Activated naive CD8-positive, alpha-beta T cell (primary cell): ENCODE measurements around the gene GALNT12.

Experiments used
- H3K27ac Mint-ChIP-seq: one replicate; pipeline ENCODE4 v1.8.0; 2021; ENCODE audit warnings: mixed read lengths
- H3K27me3 Mint-ChIP-seq: one replicate; pipeline ENCODE4 v1.8.0; 2021; ENCODE audit warnings: mixed read lengths
- H3K36me3 Mint-ChIP-seq: one replicate; pipeline ENCODE4 v1.8.0; 2021; ENCODE audit warnings: mixed read lengths
- H3K4me1 Mint-ChIP-seq: one replicate; pipeline ENCODE4 v1.8.0; 2021; ENCODE audit warnings: low read depth, mixed read lengths
- H3K4me3 Mint-ChIP-seq: one replicate; pipeline ENCODE4 v1.8.0; 2021; ENCODE audit warnings: mild to moderate bottlenecking, mixed read lengths
- H3K9me3 Mint-ChIP-seq: one replicate; pipeline ENCODE4 v1.8.0; 2021; ENCODE audit warnings: low read depth, mixed read lengths

The GALNT12 gene

GRCh38 chr9:98808411-98808815 lies 943 bp downstream of the GALNT12 start:
- Mint-ChIP-seq H3K9me3 (peaks cover 5% of the 10 kb centered on the region), H3K27ac (peak overlapping the region; percentile 54), H3K4me1 (peaks cover 31% of the 10 kb centered on the region), H3K27me3 (peaks cover under 1% of the 10 kb centered on the region), H3K36me3 (peaks cover 7% of the 10 kb centered on the region), H3K4me3 (peak overlapping the region; percentile 88)

GRCh38 chr9:98808875-98809274 lies 1.4 kb downstream of the GALNT12 start:
- Mint-ChIP-seq H3K4me1 (peaks cover 31% of the 10 kb centered on the region), H3K27me3 (no peaks in the 10 kb centered on the region), H3K4me3 (peak overlapping the region; percentile 88), H3K27ac (no peak overlapping the region), H3K9me3 (peaks cover 5% of the 10 kb centered on the region), H3K36me3 (peaks cover 7% of the 10 kb centered on the region)

GRCh38 chr9:98809311-98810101 lies 2.0 kb downstream of the GALNT12 start:
- Mint-ChIP-seq H3K27me3 (no peaks in the 10 kb centered on the region), H3K27ac (no peak overlapping the region), H3K36me3 (peaks cover 10% of the 10 kb centered on the region), H3K4me1 (peaks cover 31% of the 10 kb centered on the region), H3K4me3 (peak overlapping the region; percentile 88), H3K9me3 (peaks cover 5% of the 10 kb centered on the region)

GRCh38 chr9:98810102-98810842 lies 2.8 kb downstream of the GALNT12 start:
- no peak overlapping the region for H3K4me3 Mint-ChIP-seq
- peaks cover 5% of the 10 kb centered on the region for H3K9me3 Mint-ChIP-seq

DNA sequence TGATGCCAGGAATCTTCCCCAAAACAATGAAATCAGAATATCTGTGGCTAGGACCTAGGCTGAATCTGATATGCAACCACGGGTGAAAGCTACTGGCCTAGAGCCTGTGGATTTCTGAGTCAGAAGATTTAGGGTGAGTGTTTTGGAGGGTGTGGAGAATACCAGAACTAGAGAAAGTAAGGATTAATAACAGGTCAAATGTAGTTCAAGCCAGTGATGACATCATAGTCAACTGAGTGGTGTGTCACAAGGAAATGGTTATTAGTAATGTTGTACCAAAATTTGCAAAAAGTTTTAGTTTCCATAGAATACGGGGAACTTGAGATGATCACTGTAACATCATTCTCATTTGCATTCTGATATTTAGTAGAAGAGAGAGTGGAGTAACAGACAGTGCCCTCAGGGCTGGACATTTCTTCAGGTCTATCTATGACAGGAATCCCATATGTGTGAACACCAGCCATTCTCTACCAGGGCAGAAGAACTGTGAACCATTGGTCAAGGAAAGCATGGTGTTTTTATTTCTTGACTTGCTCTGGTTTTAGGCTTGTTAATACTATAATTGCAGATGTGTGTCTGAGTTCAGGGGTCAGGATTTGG lies 3.7 kb downstream of the GALNT12 start:
- Mint-ChIP-seq H3K27me3 (no peaks in the 10 kb centered on the region), H3K4me1 (peaks cover 31% of the 10 kb centered on the region), H3K27ac (no peak overlapping the region), H3K36me3 (peaks cover 10% of the 10 kb centered on the region), H3K9me3 (peaks cover 5% of the 10 kb centered on the region), H3K4me3 (peak overlapping the region; percentile 47)

More at GRCh38 chr9:98810102-98810842, 2.8 kb downstream of the GALNT12 start:
- peaks cover 10% of the 10 kb centered on the region for H3K36me3 Mint-ChIP-seq
- no peaks in the 10 kb centered on the region for H3K27me3 Mint-ChIP-seq
- no peak overlapping the region for H3K27ac Mint-ChIP-seq
- H3K4me1 Mint-ChIP-seq = peaks cover 31% of the 10 kb centered on the region

GRCh38 chr9:98815391-98815951 lies 8.0 kb downstream of the GALNT12 start:
- no peak overlapping the region for H3K27ac Mint-ChIP-seq
- H3K36me3 Mint-ChIP-seq = peaks cover 15% of the 10 kb centered on the region
- H3K4me1 Mint-ChIP-seq = peaks cover 7% of the 10 kb centered on the region
- no peaks in the 10 kb centered on the region for H3K27me3 Mint-ChIP-seq
- peaks cover 5% of the 10 kb centered on the region for H3K9me3 Mint-ChIP-seq
- no peak overlapping the region for H3K4me3 Mint-ChIP-seq

- Mint-ChIP-seq H3K4me1 (no peaks in the 10 kb centered on the region), H3K36me3 (peaks cover 16% of the 10 kb centered on the region), H3K27me3 (no peaks in the 10 kb centered on the region), H3K27ac (no peak overlapping the region), H3K9me3 (no peaks in the 10 kb centered on the region), H3K4me3 (no peak overlapping the region)
These were observed 11.3 kb downstream of the GALNT12 start for GRCh38 chr9:98818764-98819163.

- Mint-ChIP-seq H3K4me1 (no peaks in the 10 kb centered on the region), H3K4me3 (no peak overlapping the region), H3K9me3 (no peaks in the 10 kb centered on the region), H3K36me3 (peaks cover 13% of the 10 kb centered on the region), H3K27me3 (no peaks in the 10 kb centered on the region), H3K27ac (no peak overlapping the region)
These were observed 11.8 kb downstream of the GALNT12 start for GRCh38 chr9:98819231-98819630.

- Mint-ChIP-seq H3K27me3 (no peaks in the 10 kb centered on the region), H3K4me1 (no peaks in the 10 kb centered on the region), H3K27ac (no peak overlapping the region), H3K9me3 (no peaks in the 10 kb centered on the region), H3K4me3 (no peak overlapping the region), H3K36me3 (peaks cover 13% of the 10 kb centered on the region)
These were observed 14.4 kb downstream of the GALNT12 start for GRCh38 chr9:98821831-98822230.

GRCh38 chr9:98822661-98823060 lies 15.2 kb downstream of the GALNT12 start:
- Mint-ChIP-seq H3K36me3 (peaks cover 13% of the 10 kb centered on the region), H3K27ac (no peak overlapping the region), H3K4me1 (no peaks in the 10 kb centered on the region), H3K9me3 (no peaks in the 10 kb centered on the region), H3K27me3 (no peaks in the 10 kb centered on the region), H3K4me3 (no peak overlapping the region)

DNA sequence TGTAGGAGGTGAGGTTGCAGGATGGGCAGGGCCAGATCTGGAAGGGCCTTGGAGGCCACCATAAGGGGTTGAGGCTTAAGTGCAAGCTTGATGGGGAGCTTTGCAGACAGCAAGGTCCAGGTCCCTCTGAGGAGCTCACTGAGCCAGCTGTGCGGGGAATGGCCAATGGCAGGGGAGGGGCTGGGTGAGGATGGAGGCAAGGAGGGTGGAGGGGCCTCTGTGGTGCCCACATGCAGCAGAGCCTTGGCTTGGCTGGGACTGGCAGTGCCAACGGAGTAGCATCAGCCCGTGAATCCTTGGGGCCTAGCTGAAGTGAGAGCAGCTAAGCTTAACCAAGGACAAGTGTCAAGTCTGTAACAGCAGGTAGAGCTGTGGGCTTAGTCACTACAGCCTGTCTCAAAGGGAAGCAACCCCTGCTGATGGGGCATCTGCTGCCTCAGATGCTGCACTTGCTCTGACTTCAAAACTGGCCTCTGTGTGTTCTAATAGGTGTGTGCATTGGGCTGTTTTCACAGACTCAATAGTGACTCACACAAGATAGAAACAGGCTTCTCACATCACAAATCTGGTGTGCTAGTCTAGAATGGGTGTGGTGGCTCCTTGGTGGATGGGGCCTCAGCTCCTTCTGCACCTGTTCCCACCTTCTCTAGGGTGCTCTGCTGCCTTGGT lies 16.3 kb downstream of the GALNT12 start:
- Mint-ChIP-seq H3K4me3 (no peak overlapping the region), H3K27me3 (no peaks in the 10 kb centered on the region), H3K27ac (no peak overlapping the region), H3K9me3 (no peaks in the 10 kb centered on the region), H3K36me3 (peaks cover 13% of the 10 kb centered on the region), H3K4me1 (no peaks in the 10 kb centered on the region)

DNA sequence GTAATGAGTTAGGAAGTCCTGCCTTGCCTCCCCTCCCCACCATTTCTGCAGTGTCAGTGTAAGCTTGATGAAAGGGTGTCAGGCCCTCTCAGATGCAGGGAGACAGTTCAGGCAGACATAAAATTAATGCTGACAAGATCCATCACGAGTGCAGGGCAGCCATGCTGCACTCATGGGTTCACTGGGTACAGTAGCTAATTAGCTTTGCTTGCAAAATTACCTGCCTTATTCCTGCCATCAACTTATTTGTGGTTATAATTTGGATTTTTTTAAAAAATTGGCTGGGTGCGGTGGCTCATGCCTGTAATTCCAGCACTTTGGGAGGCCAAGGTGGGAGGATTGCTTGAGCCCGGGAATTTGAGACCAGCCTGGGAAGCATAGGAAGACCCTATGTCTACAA lies 17.9 kb downstream of the GALNT12 start:
- no peaks in the 10 kb centered on the region for H3K4me1 Mint-ChIP-seq
- no peaks in the 10 kb centered on the region for H3K9me3 Mint-ChIP-seq
- no peaks in the 10 kb centered on the region for H3K27me3 Mint-ChIP-seq
- H3K27ac Mint-ChIP-seq = no peak overlapping the region
- H3K36me3 Mint-ChIP-seq = peaks cover 17% of the 10 kb centered on the region
- no peak overlapping the region for H3K4me3 Mint-ChIP-seq

DNA sequence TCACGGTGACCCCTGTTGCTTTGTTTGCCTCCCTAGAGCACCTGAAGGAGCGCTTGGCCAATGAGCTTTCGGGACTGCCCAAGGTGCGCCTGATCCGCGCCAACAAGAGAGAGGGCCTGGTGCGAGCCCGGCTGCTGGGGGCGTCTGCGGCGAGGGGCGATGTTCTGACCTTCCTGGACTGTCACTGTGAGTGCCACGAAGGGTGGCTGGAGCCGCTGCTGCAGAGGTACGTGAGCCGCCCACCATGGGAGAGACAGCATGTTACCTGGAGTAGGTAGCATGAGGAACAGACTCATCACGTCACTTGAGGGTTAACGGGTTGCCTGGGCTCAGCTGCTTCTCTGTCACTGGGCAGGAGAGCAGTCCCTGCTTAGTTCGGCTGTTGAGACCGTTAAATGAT lies 19.2 kb downstream of the GALNT12 start:
- Mint-ChIP-seq H3K27ac (no peak overlapping the region), H3K4me3 (no peak overlapping the region)

DNA sequence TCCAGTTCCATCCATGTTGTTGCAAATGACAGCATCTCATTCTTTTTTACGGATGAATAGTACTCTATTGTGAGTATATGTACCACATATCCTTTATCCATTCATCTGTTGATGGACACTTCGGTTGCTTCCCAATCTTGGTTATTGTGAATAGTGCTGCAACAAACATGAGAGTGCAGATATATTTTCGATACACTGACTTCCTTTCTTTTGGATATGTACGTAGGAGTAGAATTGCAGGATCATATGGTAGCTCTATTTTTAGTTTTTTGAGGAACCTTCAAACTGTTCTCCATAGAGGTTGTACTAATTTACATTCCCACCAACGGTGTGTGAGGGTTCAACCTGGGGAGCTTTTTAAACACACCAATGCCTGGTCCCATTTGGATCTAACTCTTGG lies 22.3 kb downstream of the GALNT12 start:
- Mint-ChIP-seq H3K27ac (no peak overlapping the region), H3K4me1 (no peaks in the 10 kb centered on the region), H3K9me3 (no peaks in the 10 kb centered on the region), H3K27me3 (no peaks in the 10 kb centered on the region), H3K4me3 (no peak overlapping the region), H3K36me3 (peaks cover 13% of the 10 kb centered on the region)

More for the DNA sequence above, 19.2 kb downstream of the GALNT12 start:
- no peaks in the 10 kb centered on the region for H3K27me3 Mint-ChIP-seq
- H3K4me1 Mint-ChIP-seq = no peaks in the 10 kb centered on the region
- H3K9me3 Mint-ChIP-seq = no peaks in the 10 kb centered on the region
- peaks cover 16% of the 10 kb centered on the region for H3K36me3 Mint-ChIP-seq
